Liver (tissue), 9 donors: ENCODE results near the gene PODN. TPM values are rescaled to one million over a fixed set of nuclear protein-coding genes. Genes with fewer than 3 reads are reported as not detected.

ENCODE experiments used
- DNase-seq: peaks from one replicate; pipeline ENCODE4 v3.0.0-alpha.2; 2017; ENCODE audit warnings: low spot score
- H3K27ac ChIP-seq, 2 donors: one replicate each; pipeline ENCODE4 v1.7.0; 2013; ENCODE audit warnings: inconsistent platforms in 2 of 2, low read length in 2 of 2, control low read depth in 1 of 2, low read depth in 1 of 2, mild to moderate bottlenecking in 1 of 2
- H3K27me3 ChIP-seq, 4 donors: one replicate each; pipeline versions ENCODE4 v1.6.1 to v1.7.0; 2013; ENCODE audit warnings: low read length in 3 of 4, inconsistent platforms in 1 of 4, mild to moderate bottlenecking in 1 of 4, moderate library complexity in 1 of 4; ENCODE audit not compliant: control insufficient read depth in 4 of 4, insufficient read depth in 4 of 4
- H3K36me3 ChIP-seq, 4 donors: one replicate each; pipeline versions ENCODE4 v1.6.1 to v1.7.0; 2013; ENCODE audit warnings: low read length in 3 of 4, mild to moderate bottlenecking in 3 of 4, low read depth in 1 of 4, moderate library complexity in 1 of 4; ENCODE audit not compliant: control insufficient read depth in 4 of 4, insufficient read depth in 3 of 4
- H3K4me1 ChIP-seq, 4 donors: one replicate each; pipeline versions ENCODE4 v1.6.1 to v1.7.0; 2013; ENCODE audit warnings: low read length in 3 of 4, mild to moderate bottlenecking in 3 of 4, moderate library complexity in 1 of 4; ENCODE audit not compliant: control insufficient read depth in 4 of 4, insufficient read depth in 4 of 4
- H3K4me3 ChIP-seq, 3 donors: one replicate each; pipeline versions ENCODE4 v1.6.1 to v1.7.0; 2013; ENCODE audit warnings: low read length in 3 of 3, control low read depth in 1 of 3, low read depth in 1 of 3, mild to moderate bottlenecking in 1 of 3
- H3K9ac ChIP-seq, 2 donors: one replicate each; pipeline ENCODE4 v1.7.0; 2013; ENCODE audit warnings: low read length in 2 of 2, mild to moderate bottlenecking in 2 of 2, moderate library complexity in 2 of 2, control low read depth in 1 of 2, low read depth in 1 of 2
- H3K9me3 ChIP-seq, 4 donors: one replicate each; pipeline versions ENCODE4 v1.6.1 to v1.7.0; 2013; ENCODE audit warnings: low read length in 3 of 4; ENCODE audit not compliant: control insufficient read depth in 4 of 4
- EGR1 ChIP-seq, 2 donors: IDR thresholded peaks; 2 replicates each; pipeline ENCODE4 v1.6.1; 2016 to 2018; ENCODE audit warnings: antibody characterized with exemption in 2 of 2, low read depth in 2 of 2
- FOXA1 ChIP-seq: IDR thresholded peaks from 2 replicates; pipeline ENCODE4 v1.6.1; 2016; ENCODE audit warnings: antibody characterized with exemption
- FOXA2 ChIP-seq: IDR thresholded peaks from 2 replicates; pipeline ENCODE4 v1.6.1; 2016; ENCODE audit warnings: antibody characterized with exemption
- GABPA ChIP-seq, 2 donors: IDR thresholded peaks in 1 of 2; conservative IDR thresholded peaks in 1 of 2; 2 replicates each; pipeline ENCODE4 v1.6.1; 2016; ENCODE audit warnings: antibody characterized with exemption in 2 of 2, mild to moderate bottlenecking in 1 of 2, moderate library complexity in 1 of 2
- HNF4A ChIP-seq, 2 donors: conservative IDR thresholded peaks; 2 replicates each; pipeline ENCODE4 v1.6.1; 2016; ENCODE audit warnings: antibody characterized with exemption in 2 of 2, mild to moderate bottlenecking in 2 of 2
- HNF4G ChIP-seq: IDR thresholded peaks from 2 replicates; pipeline ENCODE4 v1.6.1; 2016; ENCODE audit warnings: antibody characterized with exemption
- JUND ChIP-seq, 2 donors: IDR thresholded peaks; 2 replicates each; pipeline ENCODE4 v1.6.1; 2016; ENCODE audit warnings: antibody characterized with exemption in 2 of 2
- NR2F2 ChIP-seq: IDR thresholded peaks from 2 replicates; pipeline ENCODE4 v1.6.1; 2016; ENCODE audit warnings: antibody characterized with exemption
- RAD21 ChIP-seq, 2 donors: IDR thresholded peaks; 2 replicates each; pipeline ENCODE4 v1.6.1; 2016; ENCODE audit warnings: antibody characterized with exemption in 2 of 2, mild to moderate bottlenecking in 2 of 2
- RXRA ChIP-seq, 2 donors: IDR thresholded peaks; 2 replicates each; pipeline ENCODE4 v1.6.1; 2017 to 2018; ENCODE audit warnings: antibody characterized with exemption in 2 of 2, mild to moderate bottlenecking in 1 of 2
- SP1 ChIP-seq: IDR thresholded peaks from 2 replicates; pipeline ENCODE4 v1.6.1; 2018; ENCODE audit warnings: antibody characterized with exemption, mild to moderate bottlenecking
- TAF1 ChIP-seq: conservative IDR thresholded peaks from 2 replicates; pipeline ENCODE4 v1.6.1; 2016; ENCODE audit warnings: antibody characterized with exemption, mild to moderate bottlenecking
- YY1 ChIP-seq: IDR thresholded peaks from 2 replicates; pipeline ENCODE4 v1.6.1; 2016; ENCODE audit warnings: antibody characterized with exemption, mild to moderate bottlenecking
- WGBS: extraction: QIAGEN DNeasy Blood & Tissue Kit; methylation state at CpG from one replicate; pipeline ENCODE4 v1.1.7; 2013; 5-methylcytosine and 5-hydroxymethylcytosine counted together
- polyA plus RNA-seq, 2 donors: library from polyadenylated mRNA; stranded (reverse) in 1 of 2; unstranded in 1 of 2; fragments of 200-250 nt in 1 of 2; fragments of >200 nt in 1 of 2; fragmentation: Nextera tagmentation in 1 of 2; extraction: Ambion mirVana in 1 of 2; gene quantifications; one replicate each; pipeline versions ENCODE4 v1.2.1 to v1.2.3, GENCODE V29; 2013 to 2015
- total RNA-seq, 2 donors: library from RNA; depleted of rRNA; stranded (reverse); fragments of >200 nt; gene quantifications; one replicate each; pipeline ENCODE4 v1.2.3, GENCODE V29; 2014
- TF ChIP-seq, protein P1 (sequence below): IDR thresholded peaks from 2 replicates; pipeline ENCODE4 v1.6.1; 2016; ENCODE audit warnings: antibody characterized with exemption
- TF ChIP-seq, protein P2 (sequence below): IDR thresholded peaks from 2 replicates; pipeline ENCODE4 v1.6.1; 2016; ENCODE audit warnings: antibody characterized with exemption, mild to moderate bottlenecking
- TF ChIP-seq, protein P3 (sequence below): IDR thresholded peaks from 2 replicates; pipeline ENCODE4 v1.6.1; 2016; ENCODE audit warnings: antibody characterized with exemption
- TF ChIP-seq, protein P4 (sequence below): fragments of 150-350 bp; IDR thresholded peaks from 2 replicates; pipeline ENCODE4 v1.5.1; 2017; ENCODE audit warnings: improper control_type of control experiment, low read depth, low read length; ENCODE audit not compliant: missing input control
- TF ChIP-seq, protein P5 (sequence below): IDR thresholded peaks from 2 replicates; pipeline ENCODE4 v1.6.1; 2016; ENCODE audit warnings: antibody characterized with exemption
- donor health status: healthy.
- donor health status: healthy.
- donor health status: healthy.
- donor health status: healthy.
- donor health status: healthy.

The PODN gene
- total and polyA plus RNA-seq, 4 donors: 1.9 to 10.8 (median 6.3) TPM

DNA sequence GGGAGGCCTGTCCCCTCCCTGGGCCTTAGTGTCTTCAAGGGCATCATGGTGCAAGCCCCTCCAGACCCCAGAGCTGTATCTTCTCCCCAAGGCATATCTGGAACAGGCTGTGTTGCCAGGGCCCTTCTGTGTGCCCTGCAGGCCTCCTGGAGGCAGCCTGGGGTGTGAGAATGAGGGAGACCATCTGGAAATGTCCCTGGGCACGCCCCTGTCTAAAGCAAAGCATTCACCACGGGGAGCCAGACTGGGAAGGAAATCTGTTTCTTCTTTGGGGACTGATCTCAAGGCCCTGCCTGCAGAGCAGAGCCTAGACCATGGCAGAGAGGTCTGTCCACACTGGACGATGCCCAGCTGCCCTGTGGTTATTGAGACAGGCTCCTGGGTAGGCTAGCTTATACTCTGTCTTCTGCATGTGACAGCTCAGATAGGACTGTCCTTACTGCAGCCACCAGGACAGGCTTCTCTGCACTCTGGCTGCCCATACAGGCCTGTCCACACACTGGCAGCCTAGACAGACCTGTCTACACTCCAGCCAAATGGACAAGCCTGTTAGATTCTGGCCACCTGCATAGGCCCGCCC lies 24.6 kb downstream of the PODN start:
- 84% methylated on average over 4 of the region's 4 CpGs for WGBS

More for the DNA sequence above, 24.6 kb downstream of the PODN start:
- Histone ChIP-seq H3K27me3 (no peaks in the 10 kb centered on the region), H3K9ac (no peak overlapping the region), H3K36me3 (no peaks in the 10 kb centered on the region), H3K9me3 (no peaks in the 10 kb centered on the region), H3K4me3 (no peak overlapping the region), H3K27ac (no peak overlapping the region), H3K4me1 (peaks cover 0 to 12% (median 5%) of the 10 kb centered on the region in 4 donors)
- TF ChIP-seq, protein P1, sequence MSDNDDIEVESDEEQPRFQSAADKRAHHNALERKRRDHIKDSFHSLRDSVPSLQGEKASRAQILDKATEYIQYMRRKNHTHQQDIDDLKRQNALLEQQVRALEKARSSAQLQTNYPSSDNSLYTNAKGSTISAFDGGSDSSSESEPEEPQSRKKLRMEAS: no peak
- TF ChIP-seq EGR1 (IDR thresholded peaks at IDR 0.05; ENCODE audit: low read depth in 2 of 2) (no peak), RAD21 (IDR thresholded peaks at IDR 0.05) (no peak), TAF1 (no peak), JUND (IDR thresholded peaks at IDR 0.05) (no peak), HNF4G (no peak), SP1 (no peak), NR2F2 (no peak), HNF4A (conservative IDR thresholded peaks at IDR 0.05) (no peak), GABPA (IDR thresholded peaks at IDR 0.05 in 1 of 2, conservative IDR thresholded peaks at IDR 0.05 in 1 of 2) (no peak), FOXA1 (no peak), RXRA (IDR thresholded peaks at IDR 0.05) (no peak), YY1 (no peak), FOXA2 (no peak)
- TF ChIP-seq, protein P2, sequence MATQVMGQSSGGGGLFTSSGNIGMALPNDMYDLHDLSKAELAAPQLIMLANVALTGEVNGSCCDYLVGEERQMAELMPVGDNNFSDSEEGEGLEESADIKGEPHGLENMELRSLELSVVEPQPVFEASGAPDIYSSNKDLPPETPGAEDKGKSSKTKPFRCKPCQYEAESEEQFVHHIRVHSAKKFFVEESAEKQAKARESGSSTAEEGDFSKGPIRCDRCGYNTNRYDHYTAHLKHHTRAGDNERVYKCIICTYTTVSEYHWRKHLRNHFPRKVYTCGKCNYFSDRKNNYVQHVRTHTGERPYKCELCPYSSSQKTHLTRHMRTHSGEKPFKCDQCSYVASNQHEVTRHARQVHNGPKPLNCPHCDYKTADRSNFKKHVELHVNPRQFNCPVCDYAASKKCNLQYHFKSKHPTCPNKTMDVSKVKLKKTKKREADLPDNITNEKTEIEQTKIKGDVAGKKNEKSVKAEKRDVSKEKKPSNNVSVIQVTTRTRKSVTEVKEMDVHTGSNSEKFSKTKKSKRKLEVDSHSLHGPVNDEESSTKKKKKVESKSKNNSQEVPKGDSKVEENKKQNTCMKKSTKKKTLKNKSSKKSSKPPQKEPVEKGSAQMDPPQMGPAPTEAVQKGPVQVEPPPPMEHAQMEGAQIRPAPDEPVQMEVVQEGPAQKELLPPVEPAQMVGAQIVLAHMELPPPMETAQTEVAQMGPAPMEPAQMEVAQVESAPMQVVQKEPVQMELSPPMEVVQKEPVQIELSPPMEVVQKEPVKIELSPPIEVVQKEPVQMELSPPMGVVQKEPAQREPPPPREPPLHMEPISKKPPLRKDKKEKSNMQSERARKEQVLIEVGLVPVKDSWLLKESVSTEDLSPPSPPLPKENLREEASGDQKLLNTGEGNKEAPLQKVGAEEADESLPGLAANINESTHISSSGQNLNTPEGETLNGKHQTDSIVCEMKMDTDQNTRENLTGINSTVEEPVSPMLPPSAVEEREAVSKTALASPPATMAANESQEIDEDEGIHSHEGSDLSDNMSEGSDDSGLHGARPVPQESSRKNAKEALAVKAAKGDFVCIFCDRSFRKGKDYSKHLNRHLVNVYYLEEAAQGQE: no peak
- TF ChIP-seq, protein P3, sequence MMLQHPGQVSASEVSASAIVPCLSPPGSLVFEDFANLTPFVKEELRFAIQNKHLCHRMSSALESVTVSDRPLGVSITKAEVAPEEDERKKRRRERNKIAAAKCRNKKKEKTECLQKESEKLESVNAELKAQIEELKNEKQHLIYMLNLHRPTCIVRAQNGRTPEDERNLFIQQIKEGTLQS: no peak
- TF ChIP-seq, protein P4, sequence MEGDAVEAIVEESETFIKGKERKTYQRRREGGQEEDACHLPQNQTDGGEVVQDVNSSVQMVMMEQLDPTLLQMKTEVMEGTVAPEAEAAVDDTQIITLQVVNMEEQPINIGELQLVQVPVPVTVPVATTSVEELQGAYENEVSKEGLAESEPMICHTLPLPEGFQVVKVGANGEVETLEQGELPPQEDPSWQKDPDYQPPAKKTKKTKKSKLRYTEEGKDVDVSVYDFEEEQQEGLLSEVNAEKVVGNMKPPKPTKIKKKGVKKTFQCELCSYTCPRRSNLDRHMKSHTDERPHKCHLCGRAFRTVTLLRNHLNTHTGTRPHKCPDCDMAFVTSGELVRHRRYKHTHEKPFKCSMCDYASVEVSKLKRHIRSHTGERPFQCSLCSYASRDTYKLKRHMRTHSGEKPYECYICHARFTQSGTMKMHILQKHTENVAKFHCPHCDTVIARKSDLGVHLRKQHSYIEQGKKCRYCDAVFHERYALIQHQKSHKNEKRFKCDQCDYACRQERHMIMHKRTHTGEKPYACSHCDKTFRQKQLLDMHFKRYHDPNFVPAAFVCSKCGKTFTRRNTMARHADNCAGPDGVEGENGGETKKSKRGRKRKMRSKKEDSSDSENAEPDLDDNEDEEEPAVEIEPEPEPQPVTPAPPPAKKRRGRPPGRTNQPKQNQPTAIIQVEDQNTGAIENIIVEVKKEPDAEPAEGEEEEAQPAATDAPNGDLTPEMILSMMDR: no peak
- TF ChIP-seq, protein P5, sequence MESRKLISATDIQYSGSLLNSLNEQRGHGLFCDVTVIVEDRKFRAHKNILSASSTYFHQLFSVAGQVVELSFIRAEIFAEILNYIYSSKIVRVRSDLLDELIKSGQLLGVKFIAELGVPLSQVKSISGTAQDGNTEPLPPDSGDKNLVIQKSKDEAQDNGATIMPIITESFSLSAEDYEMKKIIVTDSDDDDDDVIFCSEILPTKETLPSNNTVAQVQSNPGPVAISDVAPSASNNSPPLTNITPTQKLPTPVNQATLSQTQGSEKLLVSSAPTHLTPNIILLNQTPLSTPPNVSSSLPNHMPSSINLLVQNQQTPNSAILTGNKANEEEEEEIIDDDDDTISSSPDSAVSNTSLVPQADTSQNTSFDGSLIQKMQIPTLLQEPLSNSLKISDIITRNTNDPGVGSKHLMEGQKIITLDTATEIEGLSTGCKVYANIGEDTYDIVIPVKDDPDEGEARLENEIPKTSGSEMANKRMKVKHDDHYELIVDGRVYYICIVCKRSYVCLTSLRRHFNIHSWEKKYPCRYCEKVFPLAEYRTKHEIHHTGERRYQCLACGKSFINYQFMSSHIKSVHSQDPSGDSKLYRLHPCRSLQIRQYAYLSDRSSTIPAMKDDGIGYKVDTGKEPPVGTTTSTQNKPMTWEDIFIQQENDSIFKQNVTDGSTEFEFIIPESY: no peak
- no peak for DNase-seq
